ENCODE data around the gene LCN15.

LCN15 gene

GRCh38 chr9:136734837-136735496, 29.4 kb downstream of the LCN15 start:
- Histone ChIP-seq H3K9me3 (ENCODE audit: insufficient read depth, low read length) (no peaks in the 10 kb centered on the region), H3K27me3 (ENCODE audit: insufficient read depth, insufficient read length) (peaks cover 14% of the 10 kb centered on the region), H3K4me3 (ENCODE audit: insufficient read length, low read depth) (no peak overlapping the region), H3K36me3 (ENCODE audit: insufficient read depth, insufficient read length, low read length) (peaks cover 4% of the 10 kb centered on the region), H3K9ac (ENCODE audit: insufficient read length, low read depth) (no peak overlapping the region), H3K4me1 (ENCODE audit: insufficient read depth, insufficient read length) (peaks cover 7% of the 10 kb centered on the region)
- TF ChIP-seq SUZ12 (IDR thresholded peaks at IDR 0.05; ENCODE audit: extremely low read depth, insufficient read depth, insufficient read length) (no peak), ZNF274 (IDR thresholded peaks at IDR 0.05; ENCODE audit: low read depth, low read length) (no peak), YY1 (IDR thresholded peaks at IDR 0.05; ENCODE audit: insufficient read depth, insufficient read length) (no peak)
- DNase-seq (ENCODE audit: low read depth, low spot score) = no peak

GRCh38 chr9:136733611-136734010, 30.7 kb downstream of the LCN15 start:
- TF ChIP-seq ZNF274 (IDR thresholded peaks at IDR 0.05; ENCODE audit: low read depth, low read length) (no peak), YY1 (IDR thresholded peaks at IDR 0.05; ENCODE audit: insufficient read depth, insufficient read length) (no peak), SUZ12 (IDR thresholded peaks at IDR 0.05; ENCODE audit: extremely low read depth, insufficient read depth, insufficient read length) (no peak)
- H3K9me3 ChIP-seq (ENCODE audit: insufficient read depth, low read length) = no peaks in the 10 kb centered on the region
- no peak overlapping the region for H3K4me3 ChIP-seq (ENCODE audit: insufficient read length, low read depth)
- H3K27me3 ChIP-seq (ENCODE audit: insufficient read depth, insufficient read length) = peaks cover 23% of the 10 kb centered on the region
- peaks cover 16% of the 10 kb centered on the region for H3K4me1 ChIP-seq (ENCODE audit: insufficient read depth, insufficient read length)
- H3K36me3 ChIP-seq (ENCODE audit: insufficient read depth, insufficient read length, low read length) = peaks cover 4% of the 10 kb centered on the region
- no peak for DNase-seq (ENCODE audit: low read depth, low spot score)
- H3K9ac ChIP-seq (ENCODE audit: insufficient read length, low read depth) = peak overlapping the region; percentile 36

GRCh38 chr9:136732444-136733178, 31.7 kb downstream of the LCN15 start:
- Histone ChIP-seq H3K36me3 (ENCODE audit: insufficient read depth, insufficient read length, low read length) (peaks cover 5% of the 10 kb centered on the region), H3K4me3 (ENCODE audit: insufficient read length, low read depth) (no peak overlapping the region), H3K9me3 (ENCODE audit: insufficient read depth, low read length) (no peaks in the 10 kb centered on the region), H3K9ac (ENCODE audit: insufficient read length, low read depth) (peak overlapping the region; percentile 47), H3K4me1 (ENCODE audit: insufficient read depth, insufficient read length) (peaks cover 16% of the 10 kb centered on the region), H3K27me3 (ENCODE audit: insufficient read depth, insufficient read length) (peaks cover 28% of the 10 kb centered on the region)
- TF ChIP-seq ZNF274 (IDR thresholded peaks at IDR 0.05; ENCODE audit: low read depth, low read length) (no peak), SUZ12 (IDR thresholded peaks at IDR 0.05; ENCODE audit: extremely low read depth, insufficient read depth, insufficient read length) (no peak), YY1 (IDR thresholded peaks at IDR 0.05; ENCODE audit: insufficient read depth, insufficient read length) (no peak)
- DNase-seq (ENCODE audit: low read depth, low spot score) = no peak

DNA sequence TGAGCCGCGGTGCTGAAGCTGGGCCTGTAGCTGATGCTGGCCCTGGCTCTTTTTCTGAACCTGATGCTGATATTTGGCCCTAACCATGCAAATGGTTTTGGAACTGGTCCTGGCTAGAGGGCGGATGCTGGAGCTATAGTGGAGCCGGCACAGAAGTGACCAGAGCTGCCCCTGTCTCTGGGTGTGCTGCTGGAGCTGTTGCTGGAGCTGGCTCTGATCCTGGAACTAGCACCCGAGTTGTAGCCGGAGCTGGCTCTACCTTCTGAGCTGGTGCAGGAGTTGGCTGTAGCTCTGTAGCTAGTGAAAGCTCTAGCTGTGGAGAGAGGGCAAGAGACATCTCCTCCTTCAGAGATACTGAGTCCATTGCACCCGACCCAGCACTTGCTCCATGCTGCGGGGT, 34.4 kb downstream of the LCN15 start:
- no peak overlapping the region for H3K9ac ChIP-seq (ENCODE audit: insufficient read length, low read depth)
- peaks cover 31% of the 10 kb centered on the region for H3K36me3 ChIP-seq (ENCODE audit: insufficient read depth, insufficient read length, low read length)
- no peak for TF ChIP-seq SUZ12 (IDR thresholded peaks at IDR 0.05; ENCODE audit: extremely low read depth, insufficient read depth, insufficient read length)
- TF ChIP-seq YY1 (IDR thresholded peaks at IDR 0.05; ENCODE audit: insufficient read depth, insufficient read length) = no peak
- no peak for TF ChIP-seq ZNF274 (IDR thresholded peaks at IDR 0.05; ENCODE audit: low read depth, low read length)
- H3K4me1 ChIP-seq (ENCODE audit: insufficient read depth, insufficient read length) = peaks cover 29% of the 10 kb centered on the region
- H3K27me3 ChIP-seq (ENCODE audit: insufficient read depth, insufficient read length) = peaks cover 28% of the 10 kb centered on the region
- DNase-seq (ENCODE audit: low read depth, low spot score) = no peak
- H3K9me3 ChIP-seq (ENCODE audit: insufficient read depth, low read length) = no peaks in the 10 kb centered on the region
- no peak overlapping the region for H3K4me3 ChIP-seq (ENCODE audit: insufficient read length, low read depth)

- peaks cover 29% of the 10 kb centered on the region for H3K4me1 ChIP-seq (ENCODE audit: insufficient read depth, insufficient read length)
- no peak for DNase-seq (ENCODE audit: low read depth, low spot score)
- peaks cover 39% of the 10 kb centered on the region for H3K36me3 ChIP-seq (ENCODE audit: insufficient read depth, insufficient read length, low read length)
- H3K4me3 ChIP-seq (ENCODE audit: insufficient read length, low read depth) = peak overlapping the region; percentile 100
- peaks cover 27% of the 10 kb centered on the region for H3K27me3 ChIP-seq (ENCODE audit: insufficient read depth, insufficient read length)
- H3K9me3 ChIP-seq (ENCODE audit: insufficient read depth, low read length) = no peaks in the 10 kb centered on the region
- peak overlapping the region; percentile 93 for H3K9ac ChIP-seq (ENCODE audit: insufficient read length, low read depth)
- TF ChIP-seq ZNF274 (IDR thresholded peaks at IDR 0.05; ENCODE audit: low read depth, low read length) = no peak
- TF ChIP-seq YY1 (IDR thresholded peaks at IDR 0.05; ENCODE audit: insufficient read depth, insufficient read length) = no peak
- TF ChIP-seq SUZ12 (IDR thresholded peaks at IDR 0.05; ENCODE audit: extremely low read depth, insufficient read depth, insufficient read length) = no peak
These were observed 35.2 kb downstream of the LCN15 start for GRCh38 chr9:136729144-136729543.

DNA sequence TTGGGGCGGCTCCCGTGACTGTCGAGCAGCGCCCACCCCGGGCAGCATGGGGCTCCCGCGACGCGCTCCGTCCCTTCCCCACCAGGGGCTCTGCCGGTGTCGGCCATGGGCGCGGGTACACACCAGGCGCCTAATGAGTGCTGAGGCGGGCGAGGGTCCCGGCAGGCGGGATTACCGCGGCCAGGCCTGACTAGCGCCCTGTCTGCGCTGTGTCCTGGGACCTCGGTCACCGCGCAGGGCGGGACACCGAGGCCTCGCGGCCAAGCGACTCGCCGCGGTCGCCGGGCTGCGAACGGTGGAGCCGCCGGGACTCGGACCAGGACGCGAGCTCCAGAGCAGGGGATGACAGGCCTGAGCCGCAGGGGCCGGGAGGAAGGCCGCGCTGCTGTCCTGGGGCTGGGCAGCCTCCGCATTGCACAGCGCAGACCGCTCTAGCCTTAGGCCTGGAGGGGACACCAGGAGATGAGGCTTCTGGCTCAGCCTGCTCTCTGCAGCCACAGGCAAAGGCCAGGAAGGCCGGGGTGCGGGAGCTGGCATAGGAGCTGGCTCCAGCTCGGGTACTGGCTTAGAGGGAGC, 35.7 kb downstream of the LCN15 start:
- peaks cover 44% of the 10 kb centered on the region for H3K36me3 ChIP-seq (ENCODE audit: insufficient read depth, insufficient read length, low read length)
- H3K9ac ChIP-seq (ENCODE audit: insufficient read length, low read depth) = peak overlapping the region; percentile 93
- no peak for DNase-seq (ENCODE audit: low read depth, low spot score)
- H3K9me3 ChIP-seq (ENCODE audit: insufficient read depth, low read length) = no peaks in the 10 kb centered on the region
- peaks cover 22% of the 10 kb centered on the region for H3K27me3 ChIP-seq (ENCODE audit: insufficient read depth, insufficient read length)
- no peak for TF ChIP-seq ZNF274 (IDR thresholded peaks at IDR 0.05; ENCODE audit: low read depth, low read length)
- TF ChIP-seq SUZ12 (IDR thresholded peaks at IDR 0.05; ENCODE audit: extremely low read depth, insufficient read depth, insufficient read length) = no peak
- no peak for TF ChIP-seq YY1 (IDR thresholded peaks at IDR 0.05; ENCODE audit: insufficient read depth, insufficient read length)
- peak overlapping the region; percentile 100 for H3K4me3 ChIP-seq (ENCODE audit: insufficient read length, low read depth)
- H3K4me1 ChIP-seq (ENCODE audit: insufficient read depth, insufficient read length) = peaks cover 27% of the 10 kb centered on the region

DNA sequence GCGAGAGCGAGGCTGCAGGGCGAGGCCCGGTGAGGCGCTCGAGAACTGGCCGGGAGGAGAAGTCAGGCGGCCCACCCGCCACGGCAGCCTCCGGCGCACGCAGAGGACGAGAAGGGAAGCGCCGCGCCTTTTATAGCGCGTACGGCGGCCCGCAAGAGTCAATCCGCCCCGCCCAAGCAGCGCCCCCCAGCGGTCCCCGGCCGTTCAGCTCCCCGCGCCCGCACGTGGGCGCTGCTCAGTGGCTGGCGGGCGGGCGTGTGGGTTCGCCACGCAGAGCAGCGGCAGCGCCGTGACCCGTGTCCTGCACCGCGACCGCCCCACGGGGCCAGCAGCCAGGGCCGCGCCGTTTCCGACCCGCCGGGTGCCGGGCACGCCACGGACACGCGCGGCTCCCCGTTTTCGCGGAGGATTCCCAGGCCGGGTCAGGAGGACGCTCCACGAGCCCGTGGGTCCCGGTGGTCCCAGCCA, 36.2 kb downstream of the LCN15 start:
- TF ChIP-seq ZNF274 (IDR thresholded peaks at IDR 0.05; ENCODE audit: low read depth, low read length) (no peak), YY1 (IDR thresholded peaks at IDR 0.05; ENCODE audit: insufficient read depth, insufficient read length) (no peak), SUZ12 (IDR thresholded peaks at IDR 0.05; ENCODE audit: extremely low read depth, insufficient read depth, insufficient read length) (no peak)
- Histone ChIP-seq H3K27me3 (ENCODE audit: insufficient read depth, insufficient read length) (peaks cover 20% of the 10 kb centered on the region), H3K9me3 (ENCODE audit: insufficient read depth, low read length) (no peaks in the 10 kb centered on the region), H3K36me3 (ENCODE audit: insufficient read depth, insufficient read length, low read length) (peaks cover 49% of the 10 kb centered on the region), H3K4me1 (ENCODE audit: insufficient read depth, insufficient read length) (peaks cover 29% of the 10 kb centered on the region), H3K9ac (ENCODE audit: insufficient read length, low read depth) (peak overlapping the region; percentile 93), H3K4me3 (ENCODE audit: insufficient read length, low read depth) (peak overlapping the region; percentile 100)
- DNase-seq (ENCODE audit: low read depth, low spot score) = peak; percentile 78

All from NT2/D1 (cell line).